SU-DHL-6 (cell line): ENCODE data around the gene SEZ6L.

Source experiments
- EZH2phosphoT487 ChIP-seq: fragments of 200-600 bp; sonication (generic), shearing (Covaris generic); conservative IDR thresholded peaks from 2 replicates; pipeline ENCODE4 v1.6.1; 2018; ENCODE audit warnings: mild to moderate bottlenecking, antibody characterized with exemption, low read length, moderate library complexity, mixed read lengths
- TF ChIP-seq, protein P1 (sequence below): fragments of 200-600 bp; sonication (generic); IDR thresholded peaks from one replicate; pipeline ENCODE4 v1.5.1; 2017; ENCODE audit warnings: antibody characterized with exemption, mild to moderate bottlenecking, low read length, moderate library complexity; ENCODE audit not compliant: insufficient read depth, poor library complexity, severe bottlenecking

DNA sequence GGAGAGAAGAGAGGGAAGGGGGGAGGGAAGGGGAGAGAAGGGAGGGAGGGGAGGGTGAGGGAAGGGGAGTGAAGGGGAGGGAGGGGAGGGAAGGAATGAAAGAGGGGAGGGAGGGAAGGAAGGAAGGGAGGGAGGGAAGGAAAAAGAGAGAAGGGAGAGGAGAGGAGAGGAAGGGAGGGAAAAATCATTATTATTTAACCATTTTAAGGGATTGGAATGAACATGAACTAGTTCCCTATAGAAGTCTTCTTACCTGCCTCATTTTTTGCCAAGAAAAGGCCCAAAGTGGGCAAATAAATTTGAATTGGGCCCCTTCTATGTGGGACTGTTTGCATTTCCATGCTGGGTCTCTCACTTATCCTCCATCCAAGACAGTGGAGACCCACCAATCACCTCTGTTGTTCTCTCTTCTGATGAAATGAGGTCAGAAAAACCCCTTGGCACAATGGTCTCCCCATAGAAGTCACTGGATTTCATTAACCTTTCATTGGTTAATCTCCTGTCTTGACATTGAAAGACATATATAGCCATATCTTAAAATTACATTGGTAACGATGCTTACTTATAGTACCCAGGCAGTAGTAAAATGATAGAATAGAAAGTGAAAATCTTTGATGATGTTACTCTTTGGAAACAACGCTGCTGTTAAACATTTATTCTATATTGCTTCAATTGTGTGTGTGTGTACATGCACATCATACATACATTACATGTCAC lies 179.7 kb downstream of the SEZ6L start:
- TF ChIP-seq, protein P1, sequence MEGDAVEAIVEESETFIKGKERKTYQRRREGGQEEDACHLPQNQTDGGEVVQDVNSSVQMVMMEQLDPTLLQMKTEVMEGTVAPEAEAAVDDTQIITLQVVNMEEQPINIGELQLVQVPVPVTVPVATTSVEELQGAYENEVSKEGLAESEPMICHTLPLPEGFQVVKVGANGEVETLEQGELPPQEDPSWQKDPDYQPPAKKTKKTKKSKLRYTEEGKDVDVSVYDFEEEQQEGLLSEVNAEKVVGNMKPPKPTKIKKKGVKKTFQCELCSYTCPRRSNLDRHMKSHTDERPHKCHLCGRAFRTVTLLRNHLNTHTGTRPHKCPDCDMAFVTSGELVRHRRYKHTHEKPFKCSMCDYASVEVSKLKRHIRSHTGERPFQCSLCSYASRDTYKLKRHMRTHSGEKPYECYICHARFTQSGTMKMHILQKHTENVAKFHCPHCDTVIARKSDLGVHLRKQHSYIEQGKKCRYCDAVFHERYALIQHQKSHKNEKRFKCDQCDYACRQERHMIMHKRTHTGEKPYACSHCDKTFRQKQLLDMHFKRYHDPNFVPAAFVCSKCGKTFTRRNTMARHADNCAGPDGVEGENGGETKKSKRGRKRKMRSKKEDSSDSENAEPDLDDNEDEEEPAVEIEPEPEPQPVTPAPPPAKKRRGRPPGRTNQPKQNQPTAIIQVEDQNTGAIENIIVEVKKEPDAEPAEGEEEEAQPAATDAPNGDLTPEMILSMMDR, result no peak
- TF ChIP-seq EZH2phosphoT487, result no peak
